CD14-positive monocyte (primary cell): ENCODE measurements around the gene FANCI. TPM values are rescaled to one million over a fixed set of nuclear protein-coding genes. Genes with fewer than 3 reads are reported as not detected.

Experiments
- DNase-seq, 3 donors: peaks; one replicate each; pipeline ENCODE4 v3.0.0-alpha.2; 2011 to 2022
- H2AFZ ChIP-seq: 2 replicates; pipeline ENCODE4 v1.6.0; 2012; ENCODE audit warnings: mild to moderate bottlenecking, low read depth, low read length, inconsistent platforms; ENCODE audit not compliant: insufficient read depth, poor library complexity, severe bottlenecking
- H3K27ac ChIP-seq, 2 donors: 1 replicate in 1 of 2; 2 replicates in 1 of 2; pipeline ENCODE4 v1.5.1; 2012 to 2013; ENCODE audit warnings: low read length in 2 of 2, control low read depth in 1 of 2, inconsistent platforms in 1 of 2, low read depth in 1 of 2, mild to moderate bottlenecking in 1 of 2
- H3K27me3 ChIP-seq, 2 donors: one replicate each; pipeline versions ENCODE4 v1.6.0 to v1.6.1; 2011 to 2013; ENCODE audit warnings: low read length in 2 of 2; ENCODE audit not compliant: control insufficient read depth in 2 of 2, insufficient read depth in 2 of 2
- H3K36me3 ChIP-seq, 2 donors: replicated peaks in 1 of 2; 1 replicate in 1 of 2; 2 replicates in 1 of 2; pipeline versions ENCODE4 v1.5.1 to v1.6.1; 2012 to 2013; ENCODE audit warnings: low read length in 2 of 2, control low read depth in 1 of 2, inconsistent platforms in 1 of 2, mild to moderate bottlenecking in 1 of 2; ENCODE audit not compliant: insufficient read depth in 2 of 2, control insufficient read depth in 1 of 2
- H3K4me1 ChIP-seq, 2 donors: 1 replicate in 1 of 2; 2 replicates in 1 of 2; pipeline versions ENCODE4 v1.5.1 to v1.6.1; 2012 to 2013; ENCODE audit warnings: low read length in 2 of 2, control low read depth in 1 of 2, inconsistent platforms in 1 of 2, mild to moderate bottlenecking in 1 of 2, moderate library complexity in 1 of 2; ENCODE audit not compliant: insufficient read depth in 2 of 2, control insufficient read depth in 1 of 2
- H3K4me2 ChIP-seq: replicated peaks from 2 replicates; pipeline ENCODE3; 2012; ENCODE audit warnings: low read length, moderate library complexity, mild to moderate bottlenecking; ENCODE audit not compliant: poor library complexity, severe bottlenecking; ENCODE audit errors: extremely low read depth
- H3K4me3 ChIP-seq, 3 experiments: fragments of 200-600 bp in 1 of 3; sonication (generic) in 1 of 3; replicated peaks in 1 of 3; 1 replicate in 2 of 3; 2 replicates in 1 of 3; pipeline ENCODE4 v1.5.1; 2011 to 2013; ENCODE audit warnings: low read length in 3 of 3, mild to moderate bottlenecking in 3 of 3, control low read depth in 2 of 3, low read depth in 2 of 3, inconsistent platforms in 1 of 3, moderate library complexity in 1 of 3
- H3K79me2 ChIP-seq: 2 replicates; pipeline ENCODE4 v1.6.0; 2012; ENCODE audit warnings: mild to moderate bottlenecking, control low read depth, inconsistent platforms, low read length, moderate library complexity; ENCODE audit not compliant: insufficient read depth
- H3K9ac ChIP-seq: 2 replicates; pipeline ENCODE4 v1.6.0; 2017; ENCODE audit warnings: low read length, mild to moderate bottlenecking; ENCODE audit not compliant: insufficient read depth, poor library complexity, severe bottlenecking
- H3K9me3 ChIP-seq, 2 donors: replicated peaks in 1 of 2; 1 replicate in 1 of 2; 2 replicates in 1 of 2; pipeline versions ENCODE4 v1.5.1 to v1.6.1; 2012 to 2013; ENCODE audit warnings: low read length in 2 of 2, control low read depth in 1 of 2; ENCODE audit not compliant: control insufficient read depth in 1 of 2, insufficient read depth in 1 of 2
- H4K20me1 ChIP-seq: 2 replicates; pipeline ENCODE4 v1.6.0; 2012; ENCODE audit warnings: mild to moderate bottlenecking, low read length, control low read depth, moderate library complexity; ENCODE audit not compliant: insufficient read depth
- H3K27ac Mint-ChIP-seq, 7 donors: one replicate each; pipeline ENCODE4 v1.8.0; 2020; ENCODE audit warnings: mild to moderate bottlenecking in 7 of 7, mixed read lengths in 7 of 7, moderate library complexity in 6 of 7, inconsistent platforms in 2 of 7
- H3K27me3 Mint-ChIP-seq, 3 donors: one replicate each; pipeline ENCODE4 v1.8.0; 2021 to 2022; ENCODE audit warnings: low read depth in 3 of 3, mild to moderate bottlenecking in 3 of 3, mixed read lengths in 3 of 3, moderate library complexity in 3 of 3, inconsistent platforms in 1 of 3
- H3K36me3 Mint-ChIP-seq, 2 donors: one replicate each; pipeline ENCODE4 v1.8.0; 2020; ENCODE audit warnings: mixed read lengths in 2 of 2, inconsistent platforms in 1 of 2, mild to moderate bottlenecking in 1 of 2
- H3K4me1 Mint-ChIP-seq: one replicate; pipeline ENCODE4 v1.8.0; 2020; ENCODE audit warnings: mild to moderate bottlenecking, mixed read lengths
- H3K4me3 Mint-ChIP-seq, 2 donors: one replicate each; pipeline ENCODE4 v1.8.0; 2020; ENCODE audit warnings: mild to moderate bottlenecking in 2 of 2, mixed read lengths in 2 of 2, moderate library complexity in 1 of 2
- H3K9me3 Mint-ChIP-seq, 7 donors: one replicate each; pipeline ENCODE4 v1.8.0; 2020 to 2022; ENCODE audit warnings: mixed read lengths in 7 of 7, mild to moderate bottlenecking in 6 of 7, moderate library complexity in 6 of 7, inconsistent platforms in 2 of 7
- WGBS: methylation state at CpG from one replicate; pipeline ENCODE4 v1.1.5; 2013; ENCODE audit warnings: missing lambda C conversion rate; ENCODE audit not compliant: insufficient coverage; 5-methylcytosine and 5-hydroxymethylcytosine counted together
- intact Hi-C, 2 donors: fragments of 100-400 bp; cut with micrococcal nuclease; formaldehyde crosslinking; loops; one replicate each; pipeline versions ENCODE4 v1.15.0 to v1.15.1; 2023
- polyA plus RNA-seq, 3 donors: library from polyadenylated mRNA; depleted of rRNA in 1 of 3; unstranded in 2 of 3; stranded (reverse) in 1 of 3; fragments of 300-500 nt in 2 of 3; fragments of >200 nt in 1 of 3; fragmentation: Illumina TruSeq in 2 of 3; gene quantifications; 1 replicate in 2 of 3; 2 replicates in 1 of 3; pipeline ENCODE4 v1.2.3, GENCODE V29; 2012 to 2021
- TF ChIP-seq, protein P1 (sequence below): fragments of 200-600 bp; IDR thresholded peaks from one replicate; pipeline ENCODE4 v1.8.0; 2022; ENCODE audit warnings: antibody characterized with exemption, mild to moderate bottlenecking

Gene FANCI
- polyA plus RNA-seq, 3 donors, result 1.4 to 2.6 (median 1.5) TPM

DNA sequence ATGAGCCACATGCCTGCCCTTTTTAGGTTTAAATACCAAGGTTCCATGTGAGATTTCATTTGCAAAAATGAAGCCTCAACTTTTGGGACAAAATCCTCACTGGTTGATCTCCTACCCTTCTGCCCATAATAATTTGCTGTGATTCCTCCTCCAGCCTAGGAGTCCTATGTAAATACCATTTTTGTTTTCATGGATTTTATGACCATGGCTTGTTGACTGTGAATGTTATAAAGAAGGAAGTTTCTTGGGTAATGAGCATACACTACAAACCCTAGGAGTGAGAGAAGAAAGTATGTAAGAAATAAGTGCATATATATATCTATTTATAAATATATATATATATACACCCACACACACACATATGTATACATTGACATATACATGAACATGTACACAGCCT lies 35.5 kb upstream of the FANCI start:
- intact Hi-C loops, result loop anchor here in 1 of 2 donors (5.0 kb wide), 1 partner anchor 34 kb away; the partner anchor contains the start of gene FANCI

DNA sequence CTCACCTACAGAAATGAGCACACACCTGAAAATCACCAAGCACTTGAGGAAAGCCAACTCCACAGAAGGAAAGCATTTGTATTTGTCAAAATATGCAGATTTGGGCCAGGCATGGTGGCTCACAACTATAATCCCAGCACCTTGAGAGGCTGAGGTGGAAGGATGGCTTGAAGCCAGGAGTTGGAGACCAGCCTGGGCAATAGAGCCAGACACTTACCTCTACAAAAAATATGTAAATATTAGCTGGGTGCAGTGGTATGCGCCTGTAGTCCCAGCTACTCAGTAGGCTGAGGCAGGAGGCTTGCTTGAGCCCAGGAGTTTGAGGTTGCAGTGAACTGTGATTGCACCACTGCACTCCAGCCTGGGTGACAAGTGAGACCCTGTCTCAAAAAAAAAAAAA lies 34.7 kb upstream of the FANCI start:
- H3K27me3 Mint-ChIP-seq, result peaks cover 0 to 9% (median 2%) of the 10 kb centered on the region in 3 donors
- Histone ChIP-seq H2AFZ (no peak overlapping the region), H3K9me3 (no peaks in the 10 kb centered on the region), H3K27ac (no peak overlapping the region), H3K4me2 (no peak overlapping the region), H3K4me3 (no peak overlapping the region), H3K4me1 (peaks cover 3% of the 10 kb centered on the region in 2 donors), H4K20me1 (no peaks in the 10 kb centered on the region), H3K36me3 (no peaks in the 10 kb centered on the region), H3K79me2 (no peaks in the 10 kb centered on the region), H3K27me3 (no peaks in the 10 kb centered on the region), H3K9ac (no peak overlapping the region)
- H3K36me3 Mint-ChIP-seq, result no peaks in the 10 kb centered on the region
- no peak for DNase-seq
- no peaks in the 10 kb centered on the region for H3K9me3 Mint-ChIP-seq
- H3K27ac Mint-ChIP-seq, result peak overlapping the region in 1 of 7 donors; percentile 18
- WGBS, result no CpG with 5 or more reads among the region's 1 CpG
- TF ChIP-seq, protein P1, sequence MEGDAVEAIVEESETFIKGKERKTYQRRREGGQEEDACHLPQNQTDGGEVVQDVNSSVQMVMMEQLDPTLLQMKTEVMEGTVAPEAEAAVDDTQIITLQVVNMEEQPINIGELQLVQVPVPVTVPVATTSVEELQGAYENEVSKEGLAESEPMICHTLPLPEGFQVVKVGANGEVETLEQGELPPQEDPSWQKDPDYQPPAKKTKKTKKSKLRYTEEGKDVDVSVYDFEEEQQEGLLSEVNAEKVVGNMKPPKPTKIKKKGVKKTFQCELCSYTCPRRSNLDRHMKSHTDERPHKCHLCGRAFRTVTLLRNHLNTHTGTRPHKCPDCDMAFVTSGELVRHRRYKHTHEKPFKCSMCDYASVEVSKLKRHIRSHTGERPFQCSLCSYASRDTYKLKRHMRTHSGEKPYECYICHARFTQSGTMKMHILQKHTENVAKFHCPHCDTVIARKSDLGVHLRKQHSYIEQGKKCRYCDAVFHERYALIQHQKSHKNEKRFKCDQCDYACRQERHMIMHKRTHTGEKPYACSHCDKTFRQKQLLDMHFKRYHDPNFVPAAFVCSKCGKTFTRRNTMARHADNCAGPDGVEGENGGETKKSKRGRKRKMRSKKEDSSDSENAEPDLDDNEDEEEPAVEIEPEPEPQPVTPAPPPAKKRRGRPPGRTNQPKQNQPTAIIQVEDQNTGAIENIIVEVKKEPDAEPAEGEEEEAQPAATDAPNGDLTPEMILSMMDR, result no peak
- no peak overlapping the region for H3K4me3 Mint-ChIP-seq
- intact Hi-C loops, result loop anchor here in 1 of 2 donors (5.0 kb wide), 1 partner anchor 33 kb away; the partner anchor contains the start of gene FANCI
- peaks cover 6% of the 10 kb centered on the region for H3K4me1 Mint-ChIP-seq

More for the DNA sequence above, 35.5 kb upstream of the FANCI start:
- no peaks in the 10 kb centered on the region for H3K79me2 ChIP-seq
- Mint-ChIP-seq H3K4me1 (peaks cover 6% of the 10 kb centered on the region), H3K36me3 (no peaks in the 10 kb centered on the region), H3K4me3 (no peak overlapping the region), H3K9me3 (no peaks in the 10 kb centered on the region), H3K27ac (no peak overlapping the region), H3K27me3 (peaks cover 0 to 9% (median 2%) of the 10 kb centered on the region in 3 donors)
- no peaks in the 10 kb centered on the region for H3K9me3 ChIP-seq
- H3K4me2 ChIP-seq, result no peak overlapping the region
- no peaks in the 10 kb centered on the region for H3K27me3 ChIP-seq
- TF ChIP-seq, protein P1, result no peak
- no peaks in the 10 kb centered on the region for H4K20me1 ChIP-seq
- peaks cover 3% of the 10 kb centered on the region in 2 donors for H3K4me1 ChIP-seq
- H3K9ac ChIP-seq, result no peak overlapping the region
- no peaks in the 10 kb centered on the region for H3K36me3 ChIP-seq
- H2AFZ ChIP-seq, result no peak overlapping the region
- no peak for DNase-seq
- no peak overlapping the region for H3K27ac ChIP-seq
- no peak overlapping the region for H3K4me3 ChIP-seq
